Measurements from ENCODE around the gene UBR1. TPM values are rescaled to one million over a fixed set of nuclear protein-coding genes. Genes with fewer than 3 reads are reported as not detected.

The UBR1 gene
- total RNA-seq, 4 donors from 2014 or later: 11.6 to 38.2 (median 17.2) TPM

DNA sequence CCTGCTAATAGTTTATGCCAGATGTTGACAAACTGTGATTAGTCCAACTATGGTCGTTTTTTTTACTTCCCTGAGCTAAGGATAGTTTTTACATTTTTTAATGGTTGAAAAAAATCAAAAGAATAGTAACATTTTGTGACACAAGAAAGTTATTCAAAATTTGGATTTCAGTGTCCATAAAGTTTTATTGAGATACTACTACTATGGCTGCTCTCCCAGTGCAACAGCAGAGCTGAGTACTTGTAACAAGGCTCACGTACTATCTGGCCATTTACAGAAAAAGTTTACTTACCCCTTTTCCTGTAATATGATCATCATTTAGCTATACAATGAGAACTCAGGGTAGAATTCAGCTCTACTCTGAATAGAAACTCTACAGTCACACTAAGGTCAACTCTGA lies 16.0 kb upstream of the UBR1 start:
- WGBS, 2 donors: 55 to 82% methylated on average over 2 of the region's 2 CpGs
- TF ChIP-seq, protein P1, sequence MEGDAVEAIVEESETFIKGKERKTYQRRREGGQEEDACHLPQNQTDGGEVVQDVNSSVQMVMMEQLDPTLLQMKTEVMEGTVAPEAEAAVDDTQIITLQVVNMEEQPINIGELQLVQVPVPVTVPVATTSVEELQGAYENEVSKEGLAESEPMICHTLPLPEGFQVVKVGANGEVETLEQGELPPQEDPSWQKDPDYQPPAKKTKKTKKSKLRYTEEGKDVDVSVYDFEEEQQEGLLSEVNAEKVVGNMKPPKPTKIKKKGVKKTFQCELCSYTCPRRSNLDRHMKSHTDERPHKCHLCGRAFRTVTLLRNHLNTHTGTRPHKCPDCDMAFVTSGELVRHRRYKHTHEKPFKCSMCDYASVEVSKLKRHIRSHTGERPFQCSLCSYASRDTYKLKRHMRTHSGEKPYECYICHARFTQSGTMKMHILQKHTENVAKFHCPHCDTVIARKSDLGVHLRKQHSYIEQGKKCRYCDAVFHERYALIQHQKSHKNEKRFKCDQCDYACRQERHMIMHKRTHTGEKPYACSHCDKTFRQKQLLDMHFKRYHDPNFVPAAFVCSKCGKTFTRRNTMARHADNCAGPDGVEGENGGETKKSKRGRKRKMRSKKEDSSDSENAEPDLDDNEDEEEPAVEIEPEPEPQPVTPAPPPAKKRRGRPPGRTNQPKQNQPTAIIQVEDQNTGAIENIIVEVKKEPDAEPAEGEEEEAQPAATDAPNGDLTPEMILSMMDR (IDR thresholded peaks at IDR 0.05): no peak
- TF ChIP-seq POLR2A (IDR thresholded peaks at IDR 0.05): no peak
- DNase-seq (ENCODE audit: low spot score in 2 of 2): no peak
- H3K4me3 ChIP-seq (ENCODE audit: low read depth, poor library complexity, severe bottlenecking): no peak overlapping the region
- intact Hi-C loops (cut with DNase I; ENCODE audit: low total_unique reads): no loop called here

DNA sequence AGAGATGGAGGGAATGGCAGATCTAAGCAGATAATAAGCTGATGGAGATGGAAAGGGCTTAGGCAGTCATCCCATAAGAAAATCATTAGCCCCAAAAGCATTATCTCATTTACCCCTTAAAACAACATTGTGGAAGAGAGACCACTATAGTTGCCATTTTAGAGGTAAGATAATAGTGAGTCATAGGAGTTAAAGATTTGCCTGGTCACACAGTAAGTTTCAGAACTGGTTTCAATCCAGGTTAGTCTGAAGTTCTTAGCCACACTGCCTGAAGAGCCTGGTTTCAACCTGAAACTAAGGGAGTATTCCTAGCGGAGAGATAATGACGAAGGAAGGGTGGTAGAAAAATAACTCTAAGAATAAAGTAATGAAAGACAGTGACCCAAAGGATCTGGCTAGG lies 13.0 kb upstream of the UBR1 start:
- intact Hi-C loops (cut with DNase I; ENCODE audit: low total_unique reads): no loop called here
- TF ChIP-seq, protein P1 (IDR thresholded peaks at IDR 0.05): no peak
- no peak for TF ChIP-seq POLR2A (IDR thresholded peaks at IDR 0.05)
- no peak overlapping the region for H3K4me3 ChIP-seq (ENCODE audit: low read depth, poor library complexity, severe bottlenecking)
- no peak for DNase-seq (ENCODE audit: low spot score in 2 of 2)
- 86% methylated on average over 2 of the region's 2 CpGs for WGBS, 2 donors

DNA sequence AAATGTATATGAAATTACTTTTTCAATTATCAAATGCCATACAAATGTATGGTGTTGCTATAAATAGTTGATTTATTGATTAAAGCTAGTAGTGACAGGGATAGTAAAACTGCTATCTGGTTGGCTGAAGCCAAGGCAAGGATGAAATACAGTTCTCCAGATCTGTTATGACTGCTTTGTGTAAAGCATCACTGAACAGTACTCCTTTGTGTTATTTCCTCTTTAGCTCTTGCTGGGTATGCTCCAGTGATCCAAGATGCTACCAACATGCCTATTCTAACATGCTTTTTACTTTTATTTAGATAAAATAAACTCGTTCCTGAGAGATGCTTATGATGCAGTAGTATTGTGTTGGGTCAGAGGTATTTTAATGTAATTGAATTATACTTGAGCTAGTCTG lies 12.4 kb upstream of the UBR1 start:
- TF ChIP-seq POLR2A (IDR thresholded peaks at IDR 0.05): no peak
- TF ChIP-seq, protein P1 (IDR thresholded peaks at IDR 0.05): no peak
- no peak overlapping the region for H3K4me3 ChIP-seq (ENCODE audit: low read depth, poor library complexity, severe bottlenecking)
- intact Hi-C loops (cut with DNase I; ENCODE audit: low total_unique reads): no loop called here
- WGBS, 2 donors: 54 to 62% methylated on average over 1 of the region's 1 CpG
- DNase-seq (ENCODE audit: low spot score in 2 of 2): no peak

DNA sequence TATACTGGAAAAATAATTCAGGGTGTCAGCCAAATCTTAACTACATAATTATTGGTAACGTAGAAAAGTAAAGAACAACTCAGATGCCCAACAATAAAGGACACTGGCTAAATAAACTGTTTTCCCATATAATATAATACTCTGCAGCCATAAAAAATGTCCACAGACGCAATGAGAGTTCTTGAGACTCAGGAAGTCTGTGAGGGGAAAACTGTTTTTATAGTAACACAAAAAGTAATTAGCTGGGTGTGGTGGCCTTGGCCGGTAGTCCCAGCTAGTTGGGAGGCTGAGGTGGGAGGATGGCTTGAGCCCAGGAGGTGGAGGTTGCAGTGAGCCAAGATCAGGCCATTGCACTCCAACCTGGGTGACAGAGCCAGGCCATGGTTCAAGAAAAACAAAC lies 5.5 kb upstream of the UBR1 start:
- no peak for DNase-seq (ENCODE audit: low spot score in 2 of 2)
- 56 to 65% methylated on average over 3 of the region's 3 CpGs for WGBS, 2 donors
- TF ChIP-seq, protein P1 (IDR thresholded peaks at IDR 0.05): no peak
- no peak for TF ChIP-seq POLR2A (IDR thresholded peaks at IDR 0.05)
- H3K4me3 ChIP-seq (ENCODE audit: low read depth, poor library complexity, severe bottlenecking): no peak overlapping the region
- intact Hi-C loops (cut with DNase I; ENCODE audit: low total_unique reads): no loop called here

DNA sequence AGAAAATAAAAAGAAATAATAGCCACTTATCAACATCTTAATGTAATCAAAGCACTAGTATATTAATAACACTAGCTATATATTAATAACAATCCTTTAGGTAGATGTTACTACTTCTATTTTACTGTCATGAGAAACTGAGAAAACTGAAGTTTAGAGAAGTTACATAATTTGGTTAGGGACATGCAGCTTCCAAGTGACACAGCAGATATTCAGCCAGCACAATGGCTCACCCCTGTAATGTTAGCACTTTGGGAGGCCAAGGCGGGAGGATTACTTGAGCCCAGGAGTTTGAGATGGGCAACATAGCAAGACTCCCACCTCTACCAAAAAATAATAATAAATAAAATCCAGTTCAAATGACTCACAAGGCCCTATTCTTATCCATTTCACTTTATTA lies 1.9 kb upstream of the UBR1 start:
- no peak for TF ChIP-seq POLR2A (IDR thresholded peaks at IDR 0.05)
- TF ChIP-seq, protein P1 (IDR thresholded peaks at IDR 0.05): no peak
- H3K4me3 ChIP-seq (ENCODE audit: low read depth, poor library complexity, severe bottlenecking): no peak overlapping the region
- DNase-seq (ENCODE audit: low spot score in 2 of 2): no peak
- WGBS, 2 donors: 84 to 86% methylated on average over 1 of the region's 1 CpG
- intact Hi-C loops (cut with DNase I; ENCODE audit: low total_unique reads): no loop called here

DNA sequence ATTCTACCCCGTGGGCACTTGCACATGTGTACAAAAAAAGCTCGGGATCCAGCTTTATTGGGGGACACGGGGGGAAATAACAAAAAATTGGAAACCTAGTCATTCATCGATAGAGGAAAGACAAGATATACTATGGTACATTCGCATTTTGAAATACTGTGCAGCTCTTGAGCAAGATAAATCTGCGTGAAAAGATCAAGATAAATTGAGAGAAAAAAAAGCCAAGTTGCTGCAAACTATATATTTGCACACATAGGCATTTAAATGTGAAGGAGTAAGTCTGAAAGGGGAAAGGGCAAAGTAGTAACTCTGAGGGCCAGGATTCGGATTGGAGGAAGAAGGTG lies 620 bp upstream of the UBR1 start:
- DNase-seq (ENCODE audit: low spot score in 2 of 2): no peak
- 22 to 24% methylated on average over 7 of the region's 7 CpGs for WGBS, 2 donors
- TF ChIP-seq POLR2A (IDR thresholded peaks at IDR 0.05): no peak
- TF ChIP-seq, protein P1 (IDR thresholded peaks at IDR 0.05): no peak
- peak overlapping the region; percentile 76 for H3K4me3 ChIP-seq (ENCODE audit: low read depth, poor library complexity, severe bottlenecking)
- intact Hi-C loops (cut with DNase I; ENCODE audit: low total_unique reads): no loop called here
